Central memory CD4-positive, alpha-beta T cell (primary cell): ENCODE measurements around the gene BTF3L4.
"Not testable (repeated sequence)": the region's sequence is repeated elsewhere in the genome, so short reads cannot be mapped to it uniquely, and the experiment has no call there.

Source experiments
- DNase-seq: peaks from one replicate; pipeline ENCODE4 v3.0.0; 2022
- total RNA-seq, 3 experiments: gene quantifications; one replicate each; lab custom pipeline; 2026; lab: John Stamatoyannopoulos, UW

Gene BTF3L4
- total RNA-seq, result 27.8 to 72.8 (median 55.0) reads per million in 3 experiments

DNA sequence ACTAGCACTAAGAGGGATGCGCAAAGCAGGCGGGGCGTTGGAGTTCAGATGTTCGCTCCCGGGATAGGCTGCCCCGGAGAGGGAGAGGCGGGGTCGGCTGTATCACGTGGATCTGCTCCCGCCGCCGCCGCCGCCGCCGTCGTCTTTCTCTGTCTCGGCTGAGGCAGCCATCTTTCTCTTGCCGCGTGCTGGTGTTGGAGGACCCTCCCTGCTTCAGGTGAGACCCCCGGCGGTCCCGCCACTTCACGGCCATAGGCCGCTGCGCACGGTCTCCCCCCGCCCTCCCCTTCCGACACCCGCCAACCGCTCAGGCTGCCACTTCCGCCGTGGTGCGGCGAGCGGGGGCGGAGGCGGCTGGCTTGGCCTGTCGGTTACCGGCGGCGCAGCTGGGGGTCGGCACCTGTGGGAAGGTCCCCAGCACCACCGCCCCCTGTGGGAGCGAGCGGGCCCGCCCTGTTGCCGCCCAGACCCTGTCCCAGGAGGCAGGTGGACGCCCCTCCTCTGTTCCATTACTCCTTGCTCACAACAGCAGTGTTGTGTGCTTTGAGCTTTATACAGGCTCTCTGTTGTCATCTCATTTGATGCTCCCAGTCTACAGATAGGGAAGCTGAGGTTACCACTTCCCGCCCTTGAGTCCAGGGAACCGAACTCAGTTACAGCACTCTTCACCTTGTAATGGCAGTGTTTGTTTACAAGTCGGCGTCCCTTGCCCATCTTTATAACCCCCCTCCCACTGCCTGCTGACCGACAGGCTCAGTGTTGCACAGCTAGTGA lies at the start of gene BTF3L4:
Gene BTF3L4, plus strand, starts transcription at position 133 of the 774 bp plus-strand sequence. CDS start 3,553 bp downstream, outside the sequence.
- DNase-seq, result peak; percentile 91

DNA sequence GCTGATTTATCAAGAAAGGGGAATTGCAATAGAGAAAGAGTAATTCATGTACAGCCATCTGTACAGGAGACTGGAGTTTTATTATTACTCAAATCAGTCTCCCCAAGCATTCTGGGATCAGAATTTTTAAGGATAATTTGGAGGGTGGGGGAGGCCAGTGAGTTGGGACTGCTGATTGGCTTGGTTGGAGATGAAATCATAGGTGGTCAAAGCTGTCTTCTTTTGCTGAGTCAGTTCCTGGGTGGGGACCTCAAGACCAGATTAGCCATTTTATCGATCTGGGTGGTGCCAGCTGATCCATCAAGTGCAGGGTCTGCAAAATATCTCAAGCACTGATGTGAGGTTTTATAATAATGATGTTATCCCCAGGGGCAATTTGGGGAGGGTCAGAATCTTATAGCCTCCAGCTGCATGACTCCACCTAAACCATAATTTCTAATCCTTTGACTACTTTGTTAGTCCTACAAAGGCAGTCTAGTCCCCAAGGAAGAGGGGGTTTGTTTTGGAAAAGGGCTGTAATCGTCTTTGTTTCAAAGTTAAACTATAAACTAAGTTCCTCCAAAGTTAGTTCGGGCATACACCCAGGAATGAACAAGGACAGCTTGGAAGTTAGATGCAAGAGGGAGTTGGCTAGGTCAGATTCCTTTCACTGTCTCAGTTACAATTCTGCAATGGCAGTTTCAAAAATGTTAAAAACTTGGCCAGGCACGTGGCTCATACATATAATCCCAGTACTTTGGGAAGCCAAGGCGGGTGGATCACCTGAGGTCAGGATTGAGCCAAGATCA lies 48.7 kb upstream of the BTF3L4 start:
- DNase-seq, result no peak

DNA sequence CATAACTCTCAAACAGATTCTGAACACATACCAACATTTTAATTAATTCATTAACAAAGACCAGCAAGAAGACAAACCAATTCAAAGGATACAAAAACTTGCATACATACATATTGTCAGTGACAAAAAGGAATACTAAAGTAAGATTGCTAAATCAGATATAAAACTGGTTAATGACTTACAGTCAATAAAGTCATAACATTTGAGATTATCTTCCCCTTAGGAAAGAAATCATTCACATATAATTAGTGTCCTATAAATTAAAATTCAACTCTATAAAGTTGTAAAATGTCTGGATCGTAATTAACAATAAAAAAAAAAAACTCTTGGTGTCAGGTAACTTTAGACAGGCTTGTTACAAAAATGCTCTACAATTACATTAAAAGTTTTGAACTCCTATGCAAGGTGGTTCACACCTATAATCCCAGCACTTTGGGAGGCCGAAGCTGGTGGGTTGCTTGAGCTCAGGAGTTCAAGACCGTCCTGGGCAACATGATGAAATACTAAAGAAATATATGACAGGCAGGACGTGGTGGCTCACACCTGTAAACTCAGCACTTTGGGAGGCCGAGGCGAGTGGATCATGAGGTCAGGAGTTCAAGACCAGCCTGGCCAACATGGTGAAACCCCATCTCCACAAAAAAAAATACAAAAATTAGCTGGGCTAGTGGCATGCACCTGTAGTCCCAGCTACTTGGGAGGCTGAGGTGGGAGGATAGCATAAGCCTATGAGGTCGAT lies 47.9 kb upstream of the BTF3L4 start:
- no peak for DNase-seq

DNA sequence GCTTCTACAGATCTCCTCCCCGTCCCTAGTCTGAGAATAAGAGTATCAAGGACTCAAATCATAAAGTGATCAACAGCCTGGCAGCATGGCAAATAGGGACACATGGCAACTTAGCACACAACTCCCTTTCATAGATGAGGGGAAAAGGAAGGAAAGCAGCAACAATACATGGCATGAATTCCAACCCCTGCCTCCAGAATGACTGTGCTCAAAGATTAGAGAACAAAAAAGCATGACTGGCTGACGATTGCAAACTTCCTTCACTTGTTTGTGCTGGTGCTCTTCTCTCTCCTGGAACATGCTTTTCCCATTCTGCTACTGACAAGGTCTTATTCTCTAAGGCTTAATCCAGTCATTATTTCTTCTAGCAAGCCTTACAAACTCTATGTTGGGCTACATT lies 34.0 kb upstream of the BTF3L4 start:
- no peak for DNase-seq

DNA sequence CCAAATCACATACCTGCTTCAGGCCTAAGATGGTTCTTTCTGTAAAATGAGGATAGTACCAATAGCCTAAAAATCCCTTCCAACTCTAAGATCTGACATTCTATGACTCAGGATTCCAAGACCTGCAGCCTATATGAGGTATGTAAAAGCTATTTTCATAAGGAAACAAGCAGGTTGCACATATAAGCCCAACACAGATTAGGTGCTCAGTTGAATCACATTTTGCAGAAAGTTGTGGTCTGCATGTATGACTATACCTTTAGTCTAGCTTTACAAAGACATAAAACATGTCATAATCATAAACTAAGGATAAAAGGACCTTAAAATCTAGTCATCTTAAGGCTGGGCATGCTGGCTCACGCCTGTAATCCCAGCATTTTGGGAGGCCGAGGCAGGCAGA lies 29.8 kb upstream of the BTF3L4 start:
- DNase-seq, result no peak

DNA sequence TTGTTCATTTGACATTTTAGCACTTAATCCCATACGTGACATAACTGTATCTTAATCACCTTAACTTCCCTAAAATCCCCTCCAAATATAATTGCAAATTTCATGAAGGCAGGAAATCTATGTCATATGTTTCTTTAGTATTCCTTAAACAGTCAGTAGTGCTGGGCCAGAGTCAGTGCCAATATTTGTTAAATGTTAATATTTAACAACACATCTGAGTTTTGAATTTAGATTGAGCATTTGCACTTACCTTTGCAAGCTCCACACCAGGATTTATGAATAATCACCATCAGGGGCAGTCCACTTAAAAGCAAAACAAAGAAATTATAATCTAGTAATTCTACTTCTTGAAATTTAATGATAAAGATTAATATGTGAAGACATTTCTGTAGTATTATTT lies 27.8 kb upstream of the BTF3L4 start:
- DNase-seq, result no peak

DNA sequence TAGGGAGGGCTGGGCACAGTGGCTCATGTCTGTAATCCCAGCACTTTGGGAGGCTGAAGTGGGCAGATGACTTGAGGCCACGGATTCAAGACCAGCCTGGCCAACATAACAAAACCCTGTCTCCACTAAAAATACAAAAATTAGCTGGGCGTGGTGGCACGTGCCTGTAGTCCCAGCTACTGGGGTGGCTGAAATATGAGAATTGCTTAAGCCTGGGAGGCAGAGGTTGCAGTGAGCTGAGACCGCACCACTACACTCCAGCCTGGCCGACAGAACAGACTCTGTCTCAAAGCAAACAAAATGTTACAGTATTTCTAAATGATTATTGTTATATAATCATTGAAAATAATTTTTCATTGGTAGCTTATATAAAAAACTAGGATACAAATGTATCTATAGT lies 27.3 kb upstream of the BTF3L4 start:
- DNase-seq, result not testable (repeated sequence)

DNA sequence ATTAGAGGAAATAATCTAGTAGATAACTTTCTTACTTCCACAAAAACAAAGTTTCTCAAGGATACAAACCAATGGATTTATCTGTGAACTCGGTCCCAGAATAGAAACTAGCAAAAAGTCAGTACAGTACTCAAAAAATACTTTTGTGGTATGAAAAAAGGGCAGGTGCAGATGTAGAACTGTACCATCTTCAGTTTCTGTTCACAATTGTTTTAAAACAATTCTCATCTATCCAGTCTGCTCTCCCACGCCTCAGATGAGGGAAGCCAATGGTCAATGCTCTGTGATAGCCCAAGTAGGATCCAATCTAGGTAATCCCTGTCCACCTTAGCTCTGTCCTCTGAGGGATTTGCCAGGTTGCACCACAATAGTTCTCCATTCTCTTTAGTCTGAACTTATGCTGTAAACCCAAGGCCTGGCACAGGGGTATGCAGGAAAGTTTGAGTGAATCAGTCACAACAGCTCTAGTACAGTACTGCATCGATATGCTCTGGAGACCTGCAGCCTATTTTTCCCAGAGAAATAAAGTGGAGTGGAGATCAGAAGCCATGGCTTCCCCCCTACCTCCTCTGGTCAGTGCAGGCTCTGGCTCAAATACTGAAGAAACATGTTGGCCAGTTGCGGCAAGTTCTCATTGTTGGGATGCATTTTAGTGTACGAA lies 23.8 kb upstream of the BTF3L4 start:
- DNase-seq, result no peak

DNA sequence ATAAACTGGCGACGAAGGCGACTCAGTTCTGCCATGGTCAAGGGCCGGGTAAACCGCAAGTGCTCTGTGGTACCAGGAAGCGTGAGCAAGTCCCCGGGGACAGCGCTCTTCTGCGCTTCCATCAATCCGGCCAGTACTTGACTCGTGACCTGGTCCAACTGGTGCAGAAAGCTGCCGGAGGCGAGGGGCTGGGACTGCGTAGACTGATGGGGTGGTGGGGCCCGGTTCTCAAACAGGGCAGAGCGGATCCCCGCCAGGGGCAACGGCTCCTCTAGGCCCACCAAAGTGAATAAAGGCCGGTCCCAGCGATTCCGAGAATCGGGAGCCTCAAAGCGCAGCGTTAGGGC lies 23.3 kb upstream of the BTF3L4 start:
- DNase-seq, result no peak

DNA sequence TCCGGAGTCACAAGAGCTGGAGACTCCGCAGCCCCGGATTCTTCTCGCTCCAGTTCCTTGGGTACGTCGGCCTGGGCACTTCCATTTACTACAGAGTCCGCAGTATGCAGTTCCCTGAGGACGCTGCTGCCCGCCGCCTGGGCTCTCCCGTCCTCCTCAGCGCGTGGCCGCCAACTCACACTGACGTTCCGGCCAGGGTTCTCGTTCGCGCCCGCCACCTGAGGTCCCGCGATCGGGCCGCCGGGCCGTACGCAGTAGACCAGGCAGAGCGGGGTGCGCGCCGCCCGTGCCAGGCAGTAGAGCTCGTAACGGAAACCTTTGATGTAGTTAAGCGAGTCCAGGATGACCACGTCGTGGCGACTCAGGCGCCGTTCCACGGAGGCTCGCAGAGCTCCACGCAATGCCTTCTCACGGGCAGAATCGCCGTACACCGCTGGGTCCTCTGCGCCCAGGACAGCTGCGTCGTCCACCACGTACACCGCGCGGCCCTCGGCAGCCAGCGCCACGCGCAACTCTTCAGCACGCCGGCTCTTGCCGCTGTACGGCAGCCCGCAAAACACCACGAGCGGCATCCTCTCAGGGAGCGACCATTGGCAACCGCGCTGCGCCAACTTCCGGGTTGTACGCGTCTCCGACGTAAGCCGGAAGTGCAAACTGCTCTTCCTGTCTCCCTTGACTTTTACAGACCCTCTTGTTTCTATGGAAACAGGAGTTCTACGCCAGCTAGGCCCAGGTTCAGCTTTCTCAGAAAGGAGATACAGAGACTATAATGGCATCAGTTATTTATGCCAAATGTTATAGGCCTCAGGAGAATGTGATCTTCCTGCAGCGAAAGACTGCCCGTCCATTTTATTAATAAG lies 22.7 kb upstream of the BTF3L4 start, which contains the start of gene KTI12:
Gene KTI12, minus strand, starts transcription at position 621 of the 860 bp plus-strand sequence. Its CDS starts 49 bp downstream, at position 572.
- peak; percentile 89 for DNase-seq

DNA sequence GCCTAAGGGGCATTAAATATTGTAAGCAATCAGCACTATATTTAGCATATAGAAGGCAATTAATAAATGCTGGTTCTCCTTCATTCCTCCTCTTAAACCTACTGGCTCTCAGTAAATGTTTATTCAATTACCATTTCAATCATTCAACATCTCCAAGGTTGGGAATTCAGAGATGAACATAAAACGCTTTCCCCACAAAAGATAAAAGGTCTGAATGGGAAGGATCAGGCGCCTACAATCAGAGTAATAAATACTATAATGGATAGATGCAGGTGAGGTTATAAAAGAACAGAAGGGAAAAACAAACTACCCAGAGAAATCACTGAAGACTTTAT lies 22.1 kb upstream of the BTF3L4 start:
- DNase-seq, result no peak

DNA sequence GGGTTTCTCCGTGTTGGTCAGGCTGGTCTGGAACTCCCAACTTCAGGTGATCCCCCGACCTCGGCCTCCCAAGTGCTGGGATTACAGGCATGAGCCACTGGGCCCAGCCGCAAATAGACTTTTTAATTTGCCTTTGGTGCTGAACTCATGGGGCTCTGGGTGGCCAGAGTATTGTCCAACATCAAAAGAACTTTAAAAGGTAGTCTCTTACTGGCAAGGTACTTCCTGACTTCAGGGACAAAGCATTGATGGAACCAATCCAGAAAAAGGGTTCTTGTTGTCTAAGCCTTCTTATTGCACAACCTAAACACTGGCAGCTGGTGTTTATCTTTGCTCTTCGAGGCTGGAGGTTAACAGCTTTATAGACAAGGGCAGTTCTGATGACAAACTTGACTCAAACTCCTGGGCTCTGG lies 18.7 kb upstream of the BTF3L4 start:
- no peak for DNase-seq

DNA sequence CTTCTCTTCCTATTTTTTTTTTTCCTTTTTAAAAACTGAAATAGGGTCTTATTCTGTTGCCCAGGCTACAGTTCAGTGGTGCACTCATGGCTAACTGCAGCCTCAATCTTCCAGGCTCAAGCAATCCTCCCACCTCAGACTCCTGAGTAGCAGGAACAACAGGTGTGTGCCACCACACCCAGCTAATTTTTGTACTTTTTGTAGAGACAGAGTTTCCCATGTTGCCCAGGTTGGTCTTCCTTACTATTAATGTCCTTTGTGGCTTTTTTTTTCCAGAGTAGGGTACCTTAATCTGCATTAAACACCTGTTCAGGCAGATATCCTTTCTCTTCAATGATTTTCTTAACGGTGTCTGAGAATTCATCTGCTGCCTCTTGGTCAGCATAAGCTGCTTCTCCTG lies 18.2 kb upstream of the BTF3L4 start:
- DNase-seq, result no peak

DNA sequence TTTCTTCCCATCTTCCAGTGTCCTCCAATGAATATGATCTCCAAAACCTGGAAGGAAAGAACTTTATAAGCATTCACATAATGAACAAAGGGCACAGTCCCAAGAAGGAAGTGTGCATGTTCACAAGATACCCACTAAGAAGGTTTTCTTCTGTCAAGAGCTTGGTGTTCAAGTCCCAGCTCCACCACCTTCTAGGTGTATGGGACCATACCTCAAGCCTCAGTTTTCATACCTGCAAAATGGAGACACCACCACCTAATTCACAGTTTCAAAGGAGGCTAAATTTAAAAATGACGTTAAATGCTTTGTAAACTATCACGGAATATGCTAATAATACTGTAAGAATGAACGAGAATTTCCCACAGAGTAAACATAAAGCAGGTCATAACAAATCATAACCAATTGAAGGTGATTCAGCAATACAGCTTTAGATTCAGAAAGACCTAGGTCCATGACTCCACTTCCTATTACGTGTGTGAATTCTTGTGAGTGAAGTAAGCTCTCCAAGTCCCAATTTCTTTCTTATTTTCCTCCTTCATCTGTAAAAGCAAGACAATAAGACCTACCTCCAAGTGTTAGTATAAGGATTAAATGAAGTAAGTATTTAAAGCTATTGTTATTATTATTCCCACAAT lies 14.4 kb upstream of the BTF3L4 start:
- no peak for DNase-seq

DNA sequence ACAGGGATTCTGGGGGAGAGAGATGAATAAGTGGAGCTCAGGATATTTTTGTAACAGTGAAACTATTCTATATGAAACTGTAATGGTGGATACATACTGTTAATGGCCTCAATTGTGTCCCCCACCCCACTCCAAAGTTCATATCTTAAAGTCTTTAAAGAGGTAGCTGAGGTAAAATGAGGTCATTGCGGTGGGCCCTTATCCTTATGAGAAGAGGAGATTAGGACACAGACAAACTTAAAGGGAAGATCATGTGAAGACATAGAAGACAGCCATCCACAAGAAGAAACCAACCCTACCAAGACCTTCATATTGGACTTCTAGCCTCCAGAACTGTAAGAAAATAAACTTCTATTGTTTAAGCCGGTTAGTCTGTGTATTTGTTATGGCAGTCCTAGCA lies 10.9 kb upstream of the BTF3L4 start:
- DNase-seq, result no peak

DNA sequence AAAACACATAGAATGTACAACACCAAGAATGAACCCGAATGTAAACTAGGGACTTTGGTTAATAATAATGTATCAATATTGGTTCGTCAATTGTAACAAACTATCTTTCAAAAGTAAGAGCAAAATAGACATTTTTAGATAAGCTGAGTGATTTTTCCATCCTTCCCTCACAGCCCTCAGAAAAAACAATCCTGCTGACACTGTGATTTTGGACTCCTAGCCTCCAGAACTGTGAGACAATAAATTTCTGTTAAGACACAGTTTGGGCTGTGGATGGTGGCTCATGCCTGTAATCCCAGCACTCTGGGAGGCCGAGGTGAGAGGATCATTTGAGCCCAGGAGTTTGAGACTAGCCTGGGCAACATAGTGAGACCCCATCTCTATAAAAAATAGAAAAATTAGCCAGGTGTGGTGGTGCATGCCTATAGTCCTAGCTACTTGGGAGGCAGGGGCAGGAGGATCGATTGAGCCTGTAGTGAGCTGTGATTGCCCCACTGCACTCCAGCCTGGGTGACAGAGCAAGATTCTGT lies 10.4 kb upstream of the BTF3L4 start:
- DNase-seq, result not testable (repeated sequence)

DNA sequence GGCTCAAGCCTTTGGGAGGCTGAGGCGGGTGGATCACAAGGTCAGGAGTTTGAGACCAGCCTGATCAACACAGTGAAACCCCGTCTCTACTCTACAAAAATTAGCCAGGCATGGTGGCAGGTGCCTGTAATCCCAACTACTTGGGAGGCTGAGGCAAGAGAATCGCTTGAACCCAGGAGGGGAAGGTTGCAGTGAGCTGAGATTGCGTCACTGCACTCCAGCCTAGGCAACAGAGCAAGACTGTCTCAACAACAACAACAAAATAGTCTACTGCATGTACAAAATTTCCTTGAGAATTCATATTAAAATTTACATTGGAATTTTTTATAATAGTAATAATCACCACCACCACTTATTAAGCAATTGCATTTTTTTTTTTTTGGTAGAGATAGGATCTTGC lies 6.8 kb upstream of the BTF3L4 start:
- DNase-seq, result not testable (repeated sequence)

DNA sequence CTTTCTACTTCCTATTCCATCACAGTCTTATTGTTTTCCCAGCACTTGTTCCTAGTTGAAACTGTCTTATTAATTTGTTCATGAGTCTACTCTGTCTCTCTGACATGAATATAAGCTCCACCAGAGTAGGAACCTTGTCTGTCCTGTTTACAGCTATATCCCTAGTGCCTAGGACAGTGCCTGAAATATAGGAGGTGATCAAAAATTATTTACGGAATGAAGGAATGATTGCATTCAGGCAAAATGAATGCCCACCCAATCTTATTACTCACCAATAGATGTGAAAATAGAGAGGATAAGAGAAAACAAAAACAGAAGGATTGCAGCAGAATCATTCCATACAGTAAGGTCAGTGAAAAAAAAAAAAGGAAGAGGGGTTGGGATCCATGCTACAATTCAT lies 2.2 kb upstream of the BTF3L4 start:
- DNase-seq, result no peak

DNA sequence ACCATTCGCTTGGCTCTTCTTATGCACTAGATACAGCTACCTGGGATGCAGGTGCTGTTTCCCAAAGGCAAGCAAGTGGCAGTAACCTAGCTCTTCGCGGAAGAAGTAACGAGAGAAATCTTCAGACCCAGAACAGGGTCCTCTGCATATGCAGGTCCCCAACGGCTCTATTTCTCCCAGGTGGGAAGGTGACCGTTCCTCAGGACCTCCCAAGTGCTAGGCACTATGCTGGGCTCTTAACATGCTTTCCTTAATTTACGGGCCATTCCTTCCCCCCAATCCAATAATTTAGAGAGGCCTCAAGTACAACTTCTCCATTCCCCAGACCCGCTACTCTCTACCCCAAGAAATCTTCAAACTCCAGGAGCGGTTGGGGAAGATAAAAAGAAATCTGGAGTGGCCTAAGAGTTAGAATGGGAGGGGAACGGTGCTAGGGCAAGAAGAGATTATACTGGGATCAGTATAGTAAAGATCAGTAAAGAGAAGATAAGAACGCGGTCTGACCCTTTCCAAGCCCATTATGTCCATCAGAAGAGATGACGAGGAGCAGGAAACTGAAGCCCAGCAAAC lies 1.5 kb upstream of the BTF3L4 start:
- no peak for DNase-seq

DNA sequence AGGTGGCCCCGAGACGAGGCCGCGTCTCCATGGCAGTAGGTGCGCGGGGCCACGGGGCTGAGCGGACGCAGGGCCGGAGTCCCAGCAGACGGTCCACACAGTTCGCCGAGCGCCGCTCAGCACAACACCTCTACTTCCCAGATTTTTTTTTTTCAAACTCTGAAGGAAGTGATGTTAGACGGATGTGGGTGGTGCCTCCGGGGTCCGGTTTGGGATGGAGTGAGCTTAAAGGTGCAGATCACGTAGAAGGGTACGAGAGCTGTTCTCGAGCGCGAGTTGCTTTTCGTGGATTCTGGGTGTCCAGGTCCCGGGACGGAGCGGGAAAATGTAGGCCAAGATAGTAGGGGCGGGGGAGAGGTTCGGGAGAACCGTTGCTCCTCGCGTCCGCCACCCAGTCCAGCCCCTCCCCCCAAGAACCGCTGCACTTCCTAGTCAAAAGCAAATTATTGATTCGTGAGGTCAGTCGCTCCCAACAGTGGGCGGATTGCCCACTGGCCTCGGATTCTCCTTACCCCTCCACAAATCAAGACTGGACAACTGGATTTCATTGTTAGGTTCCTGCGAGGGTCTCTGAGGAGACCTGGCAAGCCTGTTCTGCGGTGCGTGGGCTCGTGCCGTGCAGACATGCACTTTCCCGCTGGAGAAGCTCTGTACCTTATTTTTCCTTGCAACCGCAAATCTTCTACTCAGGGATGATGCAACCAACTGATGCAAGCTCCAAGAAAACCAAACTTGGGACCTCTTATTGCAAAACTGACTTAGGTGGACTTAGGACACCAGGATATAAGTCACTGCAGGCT lies 829 bp upstream of the BTF3L4 start, which contains the start of gene TXNDC12:
Gene TXNDC12, minus strand, starts transcription at position 126 of the 800 bp plus-strand sequence. Its CDS starts 95 bp downstream, at position 31.
- DNase-seq, result peak; percentile 69
